ENCODE measurements around the gene TBC1D8. TPM values are rescaled to one million over a fixed set of nuclear protein-coding genes. Genes with fewer than 3 reads are reported as not detected.
A peak's percentile ranks its signal among the peaks of the same experiment; 100 is the strongest.

Gene TBC1D8
- total and polyA plus RNA-seq, 9 of the 15 experiments (the other 6 are each of a cell fraction or from before 2014, with no cell fraction given) = 0.36 to 1.3 (median 0.82) TPM

DNA sequence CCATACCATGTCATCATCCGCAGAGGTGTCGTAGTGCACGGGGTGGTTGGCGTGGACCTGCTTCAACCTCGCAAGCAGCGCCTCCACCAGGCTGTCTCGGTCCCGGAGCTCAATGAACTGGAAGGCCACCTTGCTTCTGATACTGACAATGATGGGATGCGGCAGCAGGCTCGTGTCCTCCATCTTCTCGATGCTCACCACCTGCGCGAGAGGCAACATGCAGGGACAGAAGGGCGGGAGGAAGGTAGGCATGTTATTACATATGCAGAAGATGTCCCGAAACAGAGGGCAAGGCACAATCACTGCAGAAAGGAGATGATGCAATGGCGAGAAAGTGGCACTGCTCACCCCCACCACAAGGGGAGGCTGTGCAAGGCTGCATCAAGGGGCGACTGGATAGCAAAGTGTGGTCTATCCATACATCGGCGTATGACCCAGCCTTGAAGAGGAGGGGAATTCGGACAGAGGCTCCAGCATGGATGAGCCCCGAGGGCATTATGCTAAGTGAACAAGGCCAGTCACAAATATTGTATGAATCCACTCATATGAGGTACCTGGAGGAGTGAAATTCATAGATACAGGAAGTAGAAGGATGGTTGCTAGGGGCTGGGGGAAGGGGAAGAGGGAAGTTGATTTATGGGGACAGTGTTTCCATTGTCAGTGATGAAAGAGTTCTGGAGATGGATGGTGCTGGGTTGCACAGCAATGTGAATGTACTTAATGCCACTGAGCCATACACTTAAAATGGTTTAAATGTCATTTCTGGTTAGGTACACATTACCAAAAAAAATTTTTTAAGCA is 112.5 kb downstream of the TBC1D8 start (continued):
- peak; percentile 86 for TF ChIP-seq MGA (IDR thresholded peaks at IDR 0.05)
- TF ChIP-seq POLR2G (IDR thresholded peaks at IDR 0.05; ENCODE audit: low read depth, low read length) = peak; percentile 41; the same call in 1 of the 2 replicates
- no peak for TF ChIP-seq MYNN (IDR thresholded peaks at IDR 0.05)
- no peak for TF ChIP-seq MYNN (CRISPR knock-in tag; IDR thresholded peaks at IDR 0.05)
- TF ChIP-seq ZNF324 (CRISPR knock-in tag; IDR thresholded peaks at IDR 0.05) = no peak
- TF ChIP-seq ZNF79 (CRISPR knock-in tag; IDR thresholded peaks at IDR 0.05; ENCODE audit: low read depth) = no peak
- TF ChIP-seq, protein P1, sequence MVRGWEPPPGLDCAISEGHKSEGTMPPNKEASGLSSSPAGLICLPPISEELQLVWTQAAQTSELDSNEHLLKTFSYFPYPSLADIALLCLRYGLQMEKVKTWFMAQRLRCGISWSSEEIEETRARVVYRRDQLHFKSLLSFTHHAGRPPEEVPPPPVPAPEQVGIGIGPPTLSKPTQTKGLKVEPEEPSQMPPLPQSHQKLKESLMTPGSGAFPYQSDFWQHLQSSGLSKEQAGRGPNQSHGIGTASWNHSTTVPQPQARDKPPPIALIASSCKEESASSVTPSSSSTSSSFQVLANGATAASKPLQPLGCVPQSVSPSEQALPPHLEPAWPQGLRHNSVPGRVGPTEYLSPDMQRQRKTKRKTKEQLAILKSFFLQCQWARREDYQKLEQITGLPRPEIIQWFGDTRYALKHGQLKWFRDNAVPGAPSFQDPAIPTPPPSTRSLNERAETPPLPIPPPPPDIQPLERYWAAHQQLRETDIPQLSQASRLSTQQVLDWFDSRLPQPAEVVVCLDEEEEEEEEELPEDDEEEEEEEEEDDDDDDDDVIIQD (CRISPR knock-in tag; IDR thresholded peaks at IDR 0.05) = no peak
- TF ChIP-seq HDAC1 (IDR thresholded peaks at IDR 0.05) = no peak
- peak; percentile 65 for TF ChIP-seq BACH1 (tag; IDR thresholded peaks at IDR 0.05)
- no peak for TF ChIP-seq KAT8 (IDR thresholded peaks at IDR 0.05; ENCODE audit: low read depth)
- peak; percentile 87 for TF ChIP-seq SMAD4 (CRISPR knock-in tag; conservative IDR thresholded peaks at IDR 0.05)
- no peak for TF ChIP-seq ZKSCAN3 (CRISPR knock-in tag; IDR thresholded peaks at IDR 0.05)
- TF ChIP-seq RBM15 (IDR thresholded peaks at IDR 0.05; ENCODE audit: insufficient read depth, low read length) = no peak

All from K562 (cell line).